ENCODE data around the gene APOC4. TPM values are rescaled to one million over a fixed set of nuclear protein-coding genes. Genes with fewer than 3 reads are reported as not detected.

The APOC4 gene
- total RNA-seq, 1 experiment from 2014 or later: not detected

- peaks cover 9% of the 10 kb centered on the region; the same call in 1 of the 2 replicates for H3K36me3 ChIP-seq (ENCODE audit: control insufficient read depth, insufficient read depth, low read length)
- in situ Hi-C loops (cut with HindIII; ENCODE audit: low pct_unique_long_range_greater_than_20kb, low sequenced_read_pairs) (no loop called here), intact Hi-C loops (cut with micrococcal nuclease; ENCODE audit: unreplicated experiment) (loop anchor here (5.0 kb wide), 1 partner anchor 52 kb away; no protein-coding TSS in a partner anchor)
- no TSS peak for BruUV-seq (replicated peaks)
- ATAC-seq (no peak), DNase-seq (ENCODE audit: low read depth, low spot score) (no peak)
- H3K4me1 ChIP-seq (ENCODE audit: control insufficient read depth, insufficient read depth, low read length): peaks cover 9% of the 10 kb centered on the region
- H3K27ac ChIP-seq (ENCODE audit: low read length): no peak overlapping the region
- ChIA-PET CTCF (no interaction called here), POLR2A (interaction anchor here (0.6 kb wide), 1 partner anchor 74 kb away, joined by 3 read pairs; no protein-coding TSS in a partner anchor)
- H3K4me3 ChIP-seq (ENCODE audit: low read depth in 2 of 2, low read length in 2 of 2): no peak overlapping the region
- TF ChIP-seq POLR2AphosphoS5 (IDR thresholded peaks at IDR 0.05; ENCODE audit: low read depth, low read length) (no peak), TCF7L2 (IDR thresholded peaks at IDR 0.05; ENCODE audit: low read depth, low read length) (no peak), SIN3A (IDR thresholded peaks at IDR 0.05; ENCODE audit: borderline replicate concordance, insufficient read depth, low read depth, low read length) (no peak), CTCF (IDR thresholded peaks at IDR 0.05) (no peak), REST (IDR thresholded peaks at IDR 0.05; ENCODE audit: insufficient read depth in 1 of 2, low read depth in 2 of 2, low read length in 1 of 2) (no peak)
- no peaks in the 10 kb centered on the region for H3K27me3 ChIP-seq (ENCODE audit: control insufficient read depth, insufficient read depth, low read length)
- H3K9me3 ChIP-seq (ENCODE audit: control insufficient read depth, insufficient read depth, low read depth, low read length): no peaks in the 10 kb centered on the region
Measured at GRCh38 chr19:44900328-44901244, 41.5 kb upstream of the APOC4 start.

- Histone ChIP-seq H3K27me3 (ENCODE audit: control insufficient read depth, insufficient read depth, low read length) (no peaks in the 10 kb centered on the region), H3K4me1 (ENCODE audit: control insufficient read depth, insufficient read depth, low read length) (peaks cover 9% of the 10 kb centered on the region), H3K36me3 (ENCODE audit: control insufficient read depth, insufficient read depth, low read length) (peaks cover 2% of the 10 kb centered on the region; the same call in 1 of the 2 replicates), H3K9me3 (ENCODE audit: control insufficient read depth, insufficient read depth, low read depth, low read length) (no peaks in the 10 kb centered on the region), H3K4me3 (ENCODE audit: low read depth in 2 of 2, low read length in 2 of 2) (no peak overlapping the region), H3K27ac (ENCODE audit: low read length) (no peak overlapping the region)
- CTCF ChIA-PET: interaction anchor here (0.6 to 1.1 kb wide), 3 partner anchors 48 to 178 kb away, joined by 4 to 6 read pairs (median 6); no protein-coding TSS in a partner anchor
- intact Hi-C loops (cut with micrococcal nuclease; ENCODE audit: unreplicated experiment) (loop anchor here (5.0 kb wide), 1 partner anchor 49 kb away; no protein-coding TSS in a partner anchor), in situ Hi-C loops (cut with HindIII; ENCODE audit: low pct_unique_long_range_greater_than_20kb, low sequenced_read_pairs) (no loop called here)
- TF ChIP-seq SIN3A (IDR thresholded peaks at IDR 0.05; ENCODE audit: borderline replicate concordance, insufficient read depth, low read depth, low read length) (no peak), CTCF (IDR thresholded peaks at IDR 0.05) (no peak), REST (IDR thresholded peaks at IDR 0.05; ENCODE audit: insufficient read depth in 1 of 2, low read depth in 2 of 2, low read length in 1 of 2) (no peak), TCF7L2 (IDR thresholded peaks at IDR 0.05; ENCODE audit: low read depth, low read length) (no peak), POLR2AphosphoS5 (IDR thresholded peaks at IDR 0.05; ENCODE audit: low read depth, low read length) (no peak)
- BruUV-seq (replicated peaks): no TSS peak
- ATAC-seq: no peak
- POLR2A ChIA-PET: no interaction called here
- no peak for DNase-seq (ENCODE audit: low read depth, low spot score)
Measured at GRCh38 chr19:44903216-44903601, 38.8 kb upstream of the APOC4 start.

All from Panc1 (cell line).